Pancreas (tissue), 10 donors: ENCODE data around the gene LPIN1. TPM values are rescaled to one million over a fixed set of nuclear protein-coding genes. Genes with fewer than 3 reads are reported as not detected.

Experiments used
- ATAC-seq, 4 donors: fragments of 200-7000 bp; cut with Tn5 transposase; one replicate each; pipeline versions ENCODE4 v1.8.0 to v1.9.1; 2020; ENCODE audit warnings: mild to moderate bottlenecking in 4 of 4, moderate library complexity in 4 of 4
- DNase-seq, 6 donors: peaks; one replicate each; pipeline ENCODE4 v3.0.0-alpha.2; 2020
- FAIRE-seq: peaks from 2 replicates; lab custom pipeline; 2012; peaks lifted over from hg19 to GRCh38; lab: Jason Lieb, UNC
- H3K27ac ChIP-seq, 4 donors: fragments of 200-600 bp; sonication (generic); 1 replicate in 3 of 4; 2 replicates in 1 of 4; pipeline versions ENCODE4 v1.5.0 to v1.8.0; 2020
- H3K27me3 ChIP-seq, 4 donors: fragments of 200-600 bp; one replicate each; pipeline ENCODE4 v1.8.0; 2021
- H3K36me3 ChIP-seq, 3 donors: fragments of 200-600 bp; sonication (generic) in 1 of 3; one replicate each; pipeline versions ENCODE4 v1.5.0 to v1.8.0; 2020 to 2021
- H3K4me1 ChIP-seq, 3 donors: fragments of 200-600 bp; one replicate each; pipeline ENCODE4 v1.8.0; 2021
- H3K4me3 ChIP-seq, 4 donors: fragments of 200-600 bp; sonication (generic) in 2 of 4; one replicate each; pipeline versions ENCODE4 v1.5.0 to v1.8.0; 2020 to 2021
- H3K9me3 ChIP-seq, 4 donors: fragments of 200-600 bp; one replicate each; pipeline ENCODE4 v1.8.0; 2021
- WGBS, 2 donors: extraction: QIAGEN DNeasy Blood & Tissue Kit; methylation state at CpG; one replicate each; pipeline ENCODE4 v1.1.7; 2013; 5-methylcytosine and 5-hydroxymethylcytosine counted together
- intact Hi-C, 3 donors: fragments of 100-400 bp; cut with DNase I; formaldehyde crosslinking; loops; one replicate each; pipeline versions ENCODE4 v1.11.1 to v1.14.2; 2022
- polyA plus RNA-seq, 2 donors: library from polyadenylated mRNA; stranded (reverse); fragments of 200-250 nt; gene quantifications; one replicate each; pipeline ENCODE4 v1.2.3, GENCODE V29; 2013
- total RNA-seq, 6 donors: library from RNA; stranded (reverse); fragmentation: NEBNext Ultra II Directional in 4 of 6; extraction: Animal tissue kit (Norgen Biotek cat#: 25700) in 4 of 6; gene quantifications; one replicate each; pipeline versions ENCODE4 v1.2.1 to v1.2.4, GENCODE V29; 2021 to 2023
- TF ChIP-seq, protein P1 (sequence below), 4 donors: fragments of 200-600 bp; sonication (generic) in 3 of 4; IDR thresholded peaks; one replicate each; pipeline versions ENCODE4 v1.5.0 to v1.8.0; 2021; ENCODE audit warnings: antibody characterized with exemption in 4 of 4
- donor health status: healthy with polysubstance abuse.
- donor health status: DM: no; HTN: no; CAD: no; lungs with moderate emphysema.
- donor health status: DM: no; HTN: no; CAD: no.
- donor health status: control.
- donor health status: control.
- donor health status: Bipolar disorder and iron deficiency.
- donor health status: DM: yes; HTN: yes; CAD: no.
- donor health status: DM: no; HTN: no; CAD: no.
- donor health status: DM: no; HTN: no; CAD: no.
- donor health status: DM: yes; HTN: yes; CAD: no.

LPIN1 gene
- total and polyA plus RNA-seq, 8 donors, result 7.4 to 16.5 (median 9.9) TPM

DNA sequence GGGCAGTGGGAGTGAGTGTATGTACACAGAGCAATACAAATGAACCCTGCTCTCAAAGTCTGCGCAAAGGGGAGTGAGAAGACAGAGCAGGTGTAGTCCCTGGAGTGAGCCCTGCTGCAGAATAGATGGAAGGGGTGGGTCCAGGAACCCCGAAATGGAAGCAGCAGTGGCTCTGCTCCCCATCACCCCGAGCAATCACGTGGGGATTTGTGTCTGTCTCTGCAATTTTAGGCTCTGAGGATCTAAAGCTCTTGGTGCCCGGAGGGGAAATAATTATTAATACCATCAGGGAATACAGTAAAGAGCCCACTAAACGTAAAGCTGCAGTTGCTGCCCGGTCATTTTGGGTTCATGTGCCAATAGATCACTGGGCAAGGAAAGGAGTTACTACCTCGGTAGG is 118.3 kb downstream of the LPIN1 start:
- Histone ChIP-seq H3K36me3 (no peaks in the 10 kb centered on the region), H3K9me3 (no peaks in the 10 kb centered on the region), H3K4me1 (peaks cover 0 to 3% (median 0%) of the 10 kb centered on the region in 3 donors), H3K27ac (no peak overlapping the region), H3K27me3 (no peaks in the 10 kb centered on the region), H3K4me3 (no peak overlapping the region)
- ATAC-seq (no peak), DNase-seq (no peak), FAIRE-seq (no peak)
- 94 to 97% methylated on average over 8 of the region's 8 CpGs for WGBS, 2 donors
- TF ChIP-seq, protein P1, sequence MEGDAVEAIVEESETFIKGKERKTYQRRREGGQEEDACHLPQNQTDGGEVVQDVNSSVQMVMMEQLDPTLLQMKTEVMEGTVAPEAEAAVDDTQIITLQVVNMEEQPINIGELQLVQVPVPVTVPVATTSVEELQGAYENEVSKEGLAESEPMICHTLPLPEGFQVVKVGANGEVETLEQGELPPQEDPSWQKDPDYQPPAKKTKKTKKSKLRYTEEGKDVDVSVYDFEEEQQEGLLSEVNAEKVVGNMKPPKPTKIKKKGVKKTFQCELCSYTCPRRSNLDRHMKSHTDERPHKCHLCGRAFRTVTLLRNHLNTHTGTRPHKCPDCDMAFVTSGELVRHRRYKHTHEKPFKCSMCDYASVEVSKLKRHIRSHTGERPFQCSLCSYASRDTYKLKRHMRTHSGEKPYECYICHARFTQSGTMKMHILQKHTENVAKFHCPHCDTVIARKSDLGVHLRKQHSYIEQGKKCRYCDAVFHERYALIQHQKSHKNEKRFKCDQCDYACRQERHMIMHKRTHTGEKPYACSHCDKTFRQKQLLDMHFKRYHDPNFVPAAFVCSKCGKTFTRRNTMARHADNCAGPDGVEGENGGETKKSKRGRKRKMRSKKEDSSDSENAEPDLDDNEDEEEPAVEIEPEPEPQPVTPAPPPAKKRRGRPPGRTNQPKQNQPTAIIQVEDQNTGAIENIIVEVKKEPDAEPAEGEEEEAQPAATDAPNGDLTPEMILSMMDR (IDR thresholded peaks at IDR 0.05), result no peak
- intact Hi-C loops, result loop anchor here in 2 of 3 donors (10.0 kb wide), 2 partner anchors 850 to 1140 kb away; partner anchors contain the start of gene TRIB2 (in 1 of the 2)

- H3K9me3 ChIP-seq, result no peaks in the 10 kb centered on the region
These were observed 118.9 kb downstream of the LPIN1 start for GRCh38 chr2:11865378-11865777.

GRCh38 chr2:11865805-11866204 is 119.4 kb downstream of the LPIN1 start:
- no peak overlapping the region for H3K27ac ChIP-seq
- FAIRE-seq (no peak), ATAC-seq (no peak), DNase-seq (no peak)
- intact Hi-C loops, result loop anchor here in 2 of 3 donors (10.0 kb wide), 2 partner anchors 849 to 1139 kb away; partner anchors contain the start of gene TRIB2 (in 1 of the 2)
- no peaks in the 10 kb centered on the region for H3K9me3 ChIP-seq
- no peaks in the 10 kb centered on the region for H3K27me3 ChIP-seq
- TF ChIP-seq, protein P1 (IDR thresholded peaks at IDR 0.05), result no peak
- H3K4me1 ChIP-seq, result peaks cover 0 to 3% (median 0%) of the 10 kb centered on the region in 3 donors
- 91 to 93% methylated on average over 13 of the region's 13 CpGs for WGBS, 2 donors
- no peaks in the 10 kb centered on the region for H3K36me3 ChIP-seq
- no peak overlapping the region for H3K4me3 ChIP-seq

More at GRCh38 chr2:11865378-11865777, 118.9 kb downstream of the LPIN1 start:
- Histone ChIP-seq H3K4me3 (no peak overlapping the region), H3K27me3 (no peaks in the 10 kb centered on the region), H3K36me3 (no peaks in the 10 kb centered on the region), H3K4me1 (peaks cover 0 to 3% (median 0%) of the 10 kb centered on the region in 3 donors), H3K27ac (no peak overlapping the region)
- FAIRE-seq (no peak), DNase-seq (no peak), ATAC-seq (no peak)
- intact Hi-C loops, result loop anchor here in 2 of 3 donors (10.0 kb wide), 2 partner anchors 849 to 1139 kb away; partner anchors contain the start of gene TRIB2 (in 1 of the 2)
- TF ChIP-seq, protein P1 (IDR thresholded peaks at IDR 0.05), result no peak
- WGBS, 2 donors, result 96 to 97% methylated on average over 8 of the region's 8 CpGs

DNA sequence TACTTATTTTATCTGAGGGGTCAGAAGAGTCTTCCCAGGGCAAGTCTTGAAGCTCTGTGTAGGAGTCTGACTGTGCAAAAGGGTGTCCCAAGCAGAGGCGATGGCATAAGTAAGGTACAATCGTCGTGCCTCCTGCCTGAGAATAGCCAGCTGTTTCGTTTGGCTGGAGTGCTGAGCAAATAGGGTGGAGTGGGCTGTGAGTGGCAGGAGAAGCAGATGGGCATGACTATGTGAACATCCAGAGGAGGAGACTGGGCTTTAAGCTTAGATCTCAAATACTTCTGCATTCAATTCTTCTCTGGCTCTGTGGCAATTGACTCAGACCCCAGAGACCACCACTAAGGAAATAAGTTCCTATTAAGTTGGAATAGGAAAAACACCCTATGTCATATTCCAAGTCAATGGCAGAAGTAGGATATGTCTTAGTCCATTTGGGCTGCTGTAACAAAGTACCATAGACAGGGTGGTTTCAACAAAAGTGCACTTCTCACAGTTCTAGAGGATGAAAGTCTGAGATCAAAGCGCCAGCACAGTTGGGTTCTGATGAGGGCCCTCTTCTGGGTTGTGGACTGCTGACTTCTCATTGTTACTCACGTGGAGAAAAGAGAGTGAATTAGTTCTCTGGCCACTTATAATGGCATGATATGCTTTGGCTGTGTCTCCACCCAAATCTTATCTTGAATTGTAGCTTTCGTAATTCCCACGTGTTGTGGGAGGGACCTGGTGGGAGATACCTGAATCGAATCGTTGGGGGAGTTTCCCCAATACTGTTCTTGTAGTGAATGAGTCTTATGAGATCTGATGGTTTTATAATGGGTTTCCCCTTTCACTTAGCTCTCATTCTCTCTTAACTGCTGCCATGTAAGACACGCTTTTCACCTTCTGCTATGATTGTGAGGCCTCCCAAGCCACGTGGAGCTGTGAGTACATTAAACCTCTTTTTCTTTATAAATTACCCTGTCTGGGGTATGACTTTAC is 120.2 kb downstream of the LPIN1 start:
- WGBS, 2 donors, result 55 to 63% methylated on average over 12 of the region's 12 CpGs

More for the DNA sequence above, 120.2 kb downstream of the LPIN1 start:
- ATAC-seq, result no peak
- no peak for FAIRE-seq
- H3K27ac ChIP-seq, result no peak overlapping the region
- no peaks in the 10 kb centered on the region for H3K9me3 ChIP-seq
- TF ChIP-seq, protein P1 (IDR thresholded peaks at IDR 0.05), result no peak
- H3K36me3 ChIP-seq, result no peaks in the 10 kb centered on the region
- H3K4me3 ChIP-seq, result no peak overlapping the region
- intact Hi-C loops, result loop anchor here in 2 of 3 donors (10.0 kb wide), 2 partner anchors 848 to 1138 kb away; partner anchors contain the start of gene TRIB2 (in 1 of the 2)
- no peaks in the 10 kb centered on the region for H3K27me3 ChIP-seq
- H3K4me1 ChIP-seq, result peaks cover 0 to 3% (median 0%) of the 10 kb centered on the region in 3 donors
- DNase-seq, result no peak
